Measurements from ENCODE around the gene PCDHGA1. TPM values are rescaled to one million over a fixed set of nuclear protein-coding genes. Genes with fewer than 3 reads are reported as not detected.

PCDHGA1 gene
- total RNA-seq, 1 experiment from 2014 or later, result 0.04 TPM

GRCh38 chr5:141388661-141389060 lies 58.3 kb downstream of the PCDHGA1 start:
- Histone ChIP-seq H4K20me1 (ENCODE audit: low read length) (no peaks in the 10 kb centered on the region), H3K27ac (ENCODE audit: low read length) (no peak overlapping the region), H3K9me3 (ENCODE audit: low read length) (0 out of 2 replicates have a peak, but pooled peaks cover 6% of the 10 kb centered on the region), H3K27me3 (ENCODE audit: low read length) (no peaks in the 10 kb centered on the region), H2AFZ (ENCODE audit: low read length) (no peak overlapping the region), H3K4me2 (ENCODE audit: low read length) (no peak overlapping the region), H3K4me1 (ENCODE audit: insufficient read depth, low read length) (no peaks in the 10 kb centered on the region), H3K79me2 (ENCODE audit: low read length) (no peaks in the 10 kb centered on the region), H3F3A (ENCODE audit: low read length, unreplicated experiment) (no peaks in the 10 kb centered on the region), H3K36me3 (ENCODE audit: low read depth, low read length) (no peaks in the 10 kb centered on the region), H3K9me2 (replicated peaks; ENCODE audit: low read length) (no peaks in the 10 kb centered on the region), H3K4me3 (ENCODE audit: low read length) (no peak overlapping the region), H3K9ac (ENCODE audit: low read length) (no peak overlapping the region)
- intact Hi-C loops (cut with micrococcal nuclease), result no loop called here
- ChIA-PET POLR2A (ENCODE audit: unreplicated experiment) (interaction anchor here (0.6 kb wide), 1 partner anchor 41 kb away, joined by 10 read pairs; no protein-coding TSS in a partner anchor), CTCF (no interaction called here)
- TF ChIP-seq EZH2 (IDR thresholded peaks at IDR 0.05; ENCODE audit: low read length, unreplicated experiment) (no peak), CTCF (conservative IDR thresholded peaks at IDR 0.05; ENCODE audit: low read depth, low read length) (no peak), EZH2phosphoT487 (IDR thresholded peaks at IDR 0.05; ENCODE audit: borderline replicate concordance, low read length) (no peak)
- no TSS peak for BruUV-seq (replicated peaks)
- ATAC-seq, result no peak
- no peak for DNase-seq

GRCh38 chr5:141389153-141390042 lies 59.1 kb downstream of the PCDHGA1 start:
- H3F3A ChIP-seq (ENCODE audit: low read length, unreplicated experiment), result no peaks in the 10 kb centered on the region
- H3K9me2 ChIP-seq (replicated peaks; ENCODE audit: low read length), result no peaks in the 10 kb centered on the region
- ChIA-PET CTCF (no interaction called here), POLR2A (ENCODE audit: unreplicated experiment) (interaction anchor here (0.6 kb wide), 1 partner anchor 41 kb away, joined by 10 read pairs; no protein-coding TSS in a partner anchor)
- no TSS peak for BruUV-seq (replicated peaks)
- ATAC-seq (no peak), DNase-seq (no peak)
- no peak for TF ChIP-seq EZH2phosphoT487 (IDR thresholded peaks at IDR 0.05; ENCODE audit: borderline replicate concordance, low read length)
- no peak for TF ChIP-seq CTCF (conservative IDR thresholded peaks at IDR 0.05; ENCODE audit: low read depth, low read length)
- no peak for TF ChIP-seq EZH2 (IDR thresholded peaks at IDR 0.05; ENCODE audit: low read length, unreplicated experiment)
- H3K9me3 ChIP-seq (ENCODE audit: low read length), result 0 out of 2 replicates have a peak, but pooled peaks cover 6% of the 10 kb centered on the region
- no peaks in the 10 kb centered on the region for H3K27me3 ChIP-seq (ENCODE audit: low read length)
- no peak overlapping the region for H3K4me2 ChIP-seq (ENCODE audit: low read length)
- no peak overlapping the region for H3K27ac ChIP-seq (ENCODE audit: low read length)
- no peaks in the 10 kb centered on the region for H3K79me2 ChIP-seq (ENCODE audit: low read length)
- no peak overlapping the region for H2AFZ ChIP-seq (ENCODE audit: low read length)
- intact Hi-C loops (cut with micrococcal nuclease), result no loop called here
- H3K36me3 ChIP-seq (ENCODE audit: low read depth, low read length), result no peaks in the 10 kb centered on the region
- H3K4me3 ChIP-seq (ENCODE audit: low read length), result no peak overlapping the region
- no peaks in the 10 kb centered on the region for H3K4me1 ChIP-seq (ENCODE audit: insufficient read depth, low read length)
- H4K20me1 ChIP-seq (ENCODE audit: low read length), result no peaks in the 10 kb centered on the region
- H3K9ac ChIP-seq (ENCODE audit: low read length), result no peak overlapping the region
